NCI-H2196 (cell line): ENCODE results near the gene CUL3.

Source experiments
- DNase-seq: peaks from one replicate; lab custom pipeline; 2025; ENCODE audit not compliant: unreplicated experiment; lab: John Stamatoyannopoulos, UW

CUL3 gene

DNA sequence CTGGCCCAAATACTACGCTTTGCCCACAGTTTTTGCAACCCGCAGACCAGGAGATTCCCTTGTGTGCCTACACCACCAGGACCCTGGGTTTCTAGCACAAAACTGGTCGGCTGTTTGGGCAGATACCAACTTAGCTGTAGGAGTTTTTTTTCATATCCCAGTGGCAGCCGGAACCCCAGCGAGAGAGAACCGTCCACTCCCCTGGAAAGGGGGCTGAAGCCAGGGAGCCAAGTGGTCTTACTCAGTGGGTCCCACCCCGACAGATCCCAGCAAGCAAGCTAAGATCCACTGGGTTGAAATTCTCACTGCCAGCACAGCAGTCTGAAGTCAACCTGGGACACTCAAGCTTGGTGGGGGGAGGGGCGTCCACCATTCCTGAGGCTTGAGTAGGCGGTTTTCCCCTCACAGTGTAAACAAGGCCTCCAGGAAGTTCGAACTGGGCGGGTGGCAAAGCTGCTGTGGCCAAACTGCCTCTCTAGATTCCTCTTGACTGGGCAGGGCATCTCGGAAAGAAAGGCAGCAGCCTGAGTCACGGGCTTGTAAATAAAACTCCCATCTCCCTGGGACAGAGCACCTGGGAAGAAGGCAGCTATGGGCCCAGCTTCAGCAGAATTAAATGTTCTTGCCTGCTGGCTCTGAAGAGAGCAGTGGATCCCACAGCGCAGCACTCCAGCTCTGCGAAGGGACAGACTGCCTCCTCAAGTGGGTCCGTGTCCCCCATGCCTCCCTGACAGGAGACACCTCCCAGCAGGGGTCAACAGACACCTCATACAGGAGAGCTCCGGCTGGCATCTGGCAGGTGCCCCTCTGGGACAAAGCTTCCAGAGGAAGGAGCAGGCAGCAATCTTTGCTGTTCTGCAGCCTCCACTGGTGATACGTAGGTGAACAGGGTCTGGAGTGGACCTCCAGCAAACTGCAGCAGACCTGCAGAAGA is 99.8 kb downstream of the CUL3 start:
- peak; percentile 84 for DNase-seq

DNA sequence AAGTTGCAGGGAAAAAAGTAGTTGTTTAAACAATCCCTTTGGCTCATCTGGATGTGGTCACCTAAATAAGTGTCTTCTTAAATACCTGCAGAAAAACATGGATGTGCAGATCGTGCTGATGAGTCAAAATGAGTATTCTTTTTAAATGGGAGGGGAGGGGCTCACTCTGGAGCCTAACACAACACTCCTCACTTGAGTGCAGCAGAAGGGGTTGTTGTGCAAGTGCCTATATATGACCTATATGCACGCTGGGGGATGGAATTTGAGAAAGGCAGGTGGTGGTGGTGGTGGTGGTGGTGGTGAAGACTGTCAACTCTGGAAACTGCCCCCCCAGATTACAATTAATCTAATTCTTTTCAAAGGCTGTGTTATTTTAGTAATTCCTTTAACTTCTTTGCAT is 105.3 kb downstream of the CUL3 start:
- no peak for DNase-seq

DNA sequence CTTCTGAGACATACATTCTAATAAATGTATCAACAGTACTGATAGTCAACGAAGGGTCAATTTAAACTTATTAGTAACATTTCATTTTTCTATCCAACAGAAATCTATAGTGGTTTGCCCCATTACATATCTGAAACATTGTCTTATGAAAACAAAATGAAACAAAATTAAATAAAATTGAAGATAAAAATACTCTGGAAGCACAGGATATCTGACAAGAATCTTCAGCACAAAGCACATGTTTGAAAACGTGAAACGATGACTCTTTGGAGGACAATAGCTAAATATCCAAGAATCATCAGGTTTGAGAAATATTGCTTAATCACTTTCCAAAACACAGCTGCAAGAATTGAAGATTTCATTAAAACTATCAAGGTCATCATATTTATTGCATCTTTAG is 112.3 kb downstream of the CUL3 start:
- DNase-seq, result no peak

DNA sequence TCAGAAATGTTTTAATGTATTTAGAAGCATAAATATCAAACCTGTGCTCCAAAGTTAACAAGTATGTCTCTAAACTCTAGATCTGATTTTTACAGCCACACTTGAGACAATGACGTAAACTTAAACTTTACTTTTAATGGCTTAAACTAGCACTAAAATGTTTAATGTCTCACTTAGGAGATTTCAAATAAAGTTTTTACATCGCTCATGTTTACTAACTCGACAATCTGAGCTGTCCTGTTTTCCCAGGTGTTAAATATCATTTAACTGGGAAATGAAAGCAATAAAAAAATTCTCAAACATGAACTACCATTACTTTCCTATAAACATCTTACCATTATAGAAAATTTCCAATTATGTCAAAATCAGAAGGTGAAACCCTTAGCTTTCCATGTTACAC is 113.0 kb downstream of the CUL3 start:
- DNase-seq, result no peak

DNA sequence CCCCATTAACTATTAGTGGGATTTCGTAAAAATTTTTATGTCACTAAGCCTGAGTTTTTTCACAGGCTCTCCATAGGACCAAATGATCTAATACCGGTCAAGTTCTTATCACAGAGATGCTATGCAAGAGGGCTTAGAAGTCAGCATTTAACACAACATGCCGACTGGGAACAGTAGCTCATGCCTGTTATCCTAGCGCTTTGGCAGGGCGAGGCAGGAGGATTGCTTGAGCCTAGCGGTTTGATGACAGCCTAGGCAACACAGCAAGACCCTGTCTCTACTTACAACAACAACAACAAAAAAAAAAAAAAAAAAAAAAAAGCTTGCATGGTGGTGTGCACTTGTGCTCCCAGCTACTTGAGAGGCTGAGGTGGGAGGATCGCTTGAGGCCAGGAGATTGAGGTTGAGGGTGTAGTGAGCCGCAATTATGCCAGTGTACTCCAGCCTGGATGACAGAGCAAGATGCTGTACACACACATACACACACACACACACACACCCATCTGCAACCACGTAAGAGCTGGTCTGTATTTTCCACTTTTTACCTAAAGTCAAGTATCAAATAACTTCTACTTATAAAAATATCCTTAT is 115.7 kb downstream of the CUL3 start:
- no peak for DNase-seq

DNA sequence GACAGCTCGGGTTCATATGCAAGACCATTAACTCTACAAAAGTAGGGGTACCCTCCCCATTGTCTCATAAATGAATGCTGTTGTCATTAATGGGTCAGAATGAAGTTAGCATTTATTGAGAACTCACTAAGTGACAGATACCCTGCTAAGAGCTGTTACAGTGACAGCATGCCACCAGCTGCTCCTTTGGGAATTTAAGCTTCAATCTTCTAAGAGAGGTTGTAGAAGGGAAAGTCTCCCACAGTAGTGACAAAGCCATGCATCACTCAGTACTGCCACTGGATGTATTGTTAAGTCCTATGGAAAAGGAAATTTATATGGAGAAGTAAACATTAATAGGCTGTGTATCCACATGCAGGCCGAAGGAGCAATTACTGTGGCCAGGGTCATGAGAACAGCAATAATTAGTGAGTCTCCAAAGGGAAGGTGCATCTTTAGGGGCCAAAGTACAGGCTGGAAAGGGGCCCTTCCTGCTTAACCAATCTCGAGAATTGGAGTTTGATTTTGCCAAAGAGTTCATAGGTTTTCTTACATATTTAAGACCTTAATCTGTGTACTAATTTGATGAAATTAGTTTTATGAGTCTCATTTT is 118.8 kb downstream of the CUL3 start:
- no peak for DNase-seq

DNA sequence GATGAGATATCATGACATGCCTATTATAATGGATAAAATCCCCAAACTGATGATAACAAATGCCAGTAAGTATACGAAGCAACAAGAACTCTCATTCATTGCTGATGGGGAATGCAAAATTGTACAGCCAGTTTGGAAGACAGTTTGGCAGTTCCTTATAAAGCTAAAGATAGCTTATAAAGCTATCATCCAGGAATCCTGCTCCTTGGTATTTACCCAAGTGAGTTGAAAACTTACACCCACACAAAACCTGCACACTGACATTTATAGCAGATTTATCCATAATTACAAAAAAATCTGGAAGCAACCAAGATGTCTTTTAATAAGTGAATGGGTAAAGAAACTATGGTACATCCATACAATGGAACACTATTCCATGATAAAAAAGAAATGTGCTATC is 123.8 kb downstream of the CUL3 start:
- DNase-seq, result no peak

DNA sequence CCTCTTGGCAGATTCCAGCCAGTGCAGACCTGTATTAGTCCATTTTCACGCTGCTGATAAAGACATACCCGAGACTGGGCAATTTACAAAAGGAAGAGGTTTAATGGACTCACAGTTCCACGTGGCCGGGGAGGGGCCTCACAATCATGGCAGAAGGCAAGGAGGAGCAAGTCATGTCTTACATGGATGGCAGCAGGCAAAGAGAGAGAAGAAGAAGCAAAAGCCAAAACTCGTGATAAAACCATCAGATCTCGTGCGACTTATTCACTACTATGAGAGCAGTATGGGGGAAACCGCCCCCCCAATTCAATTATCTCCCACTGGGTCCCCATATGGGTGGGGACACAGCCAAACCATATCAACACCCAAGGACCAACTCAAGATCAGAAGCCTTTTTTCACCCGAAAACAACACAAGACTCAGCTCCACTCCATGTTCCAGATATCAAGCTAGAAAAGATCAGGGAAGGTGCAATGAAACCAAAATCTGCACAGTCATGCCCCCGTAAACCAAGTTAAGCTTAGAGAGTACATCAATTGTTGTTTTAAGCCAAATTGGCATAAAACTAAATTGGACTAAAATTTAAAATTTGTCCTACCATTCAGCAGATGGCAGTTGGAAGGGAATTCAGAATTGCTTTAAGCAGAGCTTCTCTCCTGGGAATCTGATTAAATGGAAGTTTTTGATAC is 127.6 kb downstream of the CUL3 start:
- DNase-seq, result no peak

DNA sequence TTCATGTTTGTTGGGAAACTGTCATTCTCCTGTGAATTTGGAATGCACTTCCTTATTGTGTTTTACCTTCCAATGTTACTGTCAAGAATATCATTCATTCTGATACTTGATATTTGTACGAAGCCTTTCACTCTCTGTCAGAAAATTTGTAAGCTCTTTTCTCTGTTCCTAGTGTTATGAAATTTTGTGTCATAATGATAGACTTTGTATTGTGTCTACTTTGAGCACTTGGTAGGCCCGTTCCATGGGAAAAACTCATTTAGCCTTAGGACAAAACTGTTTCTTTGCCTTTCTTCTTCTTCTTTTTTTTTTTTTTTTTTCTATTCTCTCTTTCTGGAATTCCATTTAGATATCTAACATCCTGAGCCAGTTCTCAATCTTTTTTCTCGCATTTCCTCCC is 131.3 kb downstream of the CUL3 start:
- DNase-seq, result no peak

DNA sequence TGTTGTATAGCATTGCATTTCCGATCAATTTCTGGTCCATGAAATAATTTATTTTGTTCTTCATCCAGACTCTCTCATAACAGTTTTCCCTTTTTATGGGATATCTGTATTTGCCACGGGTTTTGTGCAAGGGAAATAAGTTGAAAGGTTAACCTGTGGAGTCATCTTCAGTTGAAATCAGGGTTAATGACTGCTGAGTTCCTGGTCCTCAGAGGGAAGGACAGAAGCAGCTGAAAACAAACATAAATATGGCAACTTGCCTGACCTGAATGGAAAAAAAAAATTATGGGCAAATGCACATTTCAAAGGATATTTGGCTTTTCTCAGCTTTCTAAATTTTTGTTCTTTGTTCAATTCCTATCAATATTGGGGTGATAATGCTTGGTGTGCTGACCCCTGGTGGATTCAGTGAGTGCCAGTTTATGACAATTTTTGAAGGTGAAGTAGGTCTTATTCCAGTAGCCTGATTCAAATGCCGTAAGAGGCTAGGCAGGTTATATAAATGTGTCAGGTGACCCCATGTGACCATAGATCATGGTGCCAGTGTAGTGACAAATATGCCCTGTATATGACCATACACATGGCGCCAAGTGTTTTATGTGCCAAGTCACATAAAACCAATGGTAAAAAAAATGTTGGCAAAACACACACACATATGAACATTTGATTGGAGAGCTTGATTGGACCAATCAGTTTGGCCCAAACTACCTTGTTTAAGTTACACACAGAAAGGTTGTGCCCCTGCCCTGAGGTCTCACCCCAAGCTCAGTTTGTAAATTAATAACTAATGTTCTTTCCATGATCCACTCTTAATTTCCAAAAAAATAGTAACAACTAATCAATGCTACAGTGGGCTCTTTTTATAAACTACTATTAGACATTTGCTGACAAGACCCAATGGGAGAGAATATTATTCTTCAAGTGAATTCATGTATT is 135.7 kb downstream of the CUL3 start:
- DNase-seq, result no peak

DNA sequence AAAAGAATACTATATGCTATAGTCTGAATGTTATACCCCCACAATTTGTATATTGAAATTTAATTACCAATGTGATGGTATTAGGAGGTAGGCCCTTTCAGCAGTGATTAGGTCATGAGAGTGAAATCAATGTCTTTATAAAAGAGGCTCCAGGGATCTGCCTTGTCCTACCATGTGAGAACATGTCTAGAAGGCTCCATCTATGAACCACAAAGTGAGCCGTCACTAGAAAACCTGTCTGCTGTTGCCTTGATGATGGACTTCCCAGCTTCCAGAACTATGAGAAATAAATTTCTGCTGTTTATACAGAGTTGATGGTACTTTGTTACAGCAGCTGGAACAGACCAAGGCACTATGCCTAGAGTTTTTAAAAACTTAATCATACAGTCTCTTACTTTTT is 136.9 kb downstream of the CUL3 start:
- no peak for DNase-seq

DNA sequence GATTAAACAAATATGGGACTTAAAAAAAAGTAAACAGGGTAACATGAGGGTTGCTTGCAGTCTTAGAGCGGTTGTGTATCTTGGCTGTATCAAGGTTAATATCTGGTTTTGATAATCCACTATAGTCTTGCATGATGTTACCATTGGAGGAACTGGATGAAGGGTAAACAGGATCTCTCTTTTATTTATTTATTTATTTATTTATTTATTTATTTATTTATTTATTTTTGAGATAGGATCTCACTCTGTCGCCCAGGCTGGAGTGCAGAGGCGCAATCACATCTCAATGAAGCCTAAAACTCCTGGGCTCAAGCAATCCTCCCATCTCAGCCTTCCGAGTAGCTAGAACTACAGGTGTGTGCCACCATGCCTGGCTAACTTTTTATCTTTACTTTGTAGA is 140.4 kb downstream of the CUL3 start:
- DNase-seq, result no peak

DNA sequence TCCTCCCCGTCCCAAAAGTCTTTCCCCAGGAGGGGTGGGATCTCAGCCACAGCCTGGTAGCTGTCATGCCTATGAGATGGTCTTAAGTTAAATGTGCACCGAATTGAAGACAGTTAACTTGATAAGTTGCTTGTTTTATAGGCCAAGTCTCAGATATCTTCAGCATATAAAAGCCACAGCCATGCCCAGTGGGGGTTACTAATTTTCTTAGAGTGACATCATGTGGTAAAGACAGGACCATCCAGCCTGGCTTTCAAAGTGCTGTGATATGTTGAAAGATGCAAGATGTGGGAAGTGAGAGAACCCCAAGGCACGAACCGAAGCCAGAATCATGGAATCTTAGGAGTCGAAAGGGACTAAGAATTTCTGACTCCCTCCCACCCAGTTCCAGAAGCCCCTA is 141.1 kb downstream of the CUL3 start:
- DNase-seq, result no peak

DNA sequence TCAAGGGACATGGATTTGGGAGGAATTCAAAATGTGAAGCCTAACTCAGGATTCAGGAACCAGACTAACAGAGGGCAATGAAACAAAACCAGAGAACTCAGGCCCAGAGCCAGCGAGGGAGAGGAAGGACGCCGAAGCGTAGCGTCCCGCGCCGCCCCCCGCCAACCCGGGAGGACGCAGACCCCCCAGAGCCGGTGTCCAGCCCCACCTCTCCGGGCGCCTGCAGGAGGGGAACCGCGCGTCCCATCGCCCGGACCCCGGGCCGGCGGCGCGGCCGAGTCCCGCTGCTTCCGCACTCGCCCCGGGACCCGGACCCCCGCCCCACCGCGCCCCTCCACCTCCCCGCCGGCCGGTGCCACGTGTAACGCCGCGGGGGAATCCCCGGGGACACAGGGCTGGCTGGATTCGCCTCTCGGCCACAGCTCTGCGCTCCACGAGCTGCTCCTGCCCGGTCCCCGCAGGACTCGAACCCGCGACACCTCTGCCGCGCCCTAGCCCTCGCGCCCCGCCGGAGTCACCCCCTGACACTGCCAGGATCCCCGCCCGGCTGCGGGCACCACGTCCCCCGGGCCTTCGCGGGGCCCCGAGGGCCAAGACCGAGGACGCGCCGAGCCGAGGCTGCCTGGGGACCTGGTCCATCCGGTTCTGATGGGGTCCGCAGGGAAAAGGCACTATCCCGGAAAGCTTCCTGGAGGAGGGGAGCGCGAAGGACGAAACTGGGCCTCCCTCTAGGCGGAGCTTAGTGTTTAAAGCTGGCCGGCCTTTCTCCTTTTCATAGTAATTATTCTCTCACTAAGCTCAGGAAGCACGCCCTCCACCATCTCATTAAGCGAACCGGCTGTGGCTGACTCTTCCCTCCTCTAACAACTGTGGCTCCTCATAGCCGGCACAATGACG is 142.8 kb downstream of the CUL3 start:
- no peak for DNase-seq

DNA sequence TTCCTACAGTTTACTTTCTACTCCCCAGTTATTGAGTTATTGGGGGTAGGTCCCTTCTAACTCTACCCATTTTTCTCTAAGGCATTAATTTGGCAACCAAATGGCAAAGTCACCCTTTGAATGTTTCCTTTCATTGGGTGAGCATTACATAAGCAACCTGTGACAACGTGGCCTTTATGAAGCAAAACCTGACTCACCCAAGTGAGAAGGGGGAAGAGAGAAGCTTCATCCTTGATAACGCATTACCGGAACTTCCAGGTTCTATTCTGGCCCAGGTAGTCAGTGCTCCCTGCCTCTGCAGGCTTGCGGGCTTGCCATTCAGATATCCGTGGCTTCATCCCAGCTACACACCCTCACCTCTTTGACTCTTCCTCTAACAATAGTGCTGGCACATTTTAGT is 144.2 kb downstream of the CUL3 start:
- no peak for DNase-seq

DNA sequence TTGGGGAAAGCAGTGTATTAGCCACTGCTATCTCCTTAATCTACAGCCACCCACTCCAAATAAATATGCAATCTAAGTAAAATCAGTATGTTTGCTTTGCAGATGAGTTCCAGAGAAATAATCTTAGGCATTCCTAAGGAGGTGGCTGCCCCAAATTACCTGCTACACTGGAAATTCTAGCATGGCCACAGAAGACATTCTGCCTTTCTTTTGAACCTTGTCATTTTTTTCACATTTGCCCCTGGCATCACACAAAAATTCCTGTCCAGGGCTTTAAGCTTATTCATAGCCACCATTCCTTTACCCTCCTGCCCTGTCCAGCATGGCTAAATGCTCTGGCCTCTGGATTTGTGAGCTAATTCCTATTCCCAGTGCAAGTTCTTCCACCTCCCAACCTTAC is 146.4 kb downstream of the CUL3 start:
- no peak for DNase-seq

DNA sequence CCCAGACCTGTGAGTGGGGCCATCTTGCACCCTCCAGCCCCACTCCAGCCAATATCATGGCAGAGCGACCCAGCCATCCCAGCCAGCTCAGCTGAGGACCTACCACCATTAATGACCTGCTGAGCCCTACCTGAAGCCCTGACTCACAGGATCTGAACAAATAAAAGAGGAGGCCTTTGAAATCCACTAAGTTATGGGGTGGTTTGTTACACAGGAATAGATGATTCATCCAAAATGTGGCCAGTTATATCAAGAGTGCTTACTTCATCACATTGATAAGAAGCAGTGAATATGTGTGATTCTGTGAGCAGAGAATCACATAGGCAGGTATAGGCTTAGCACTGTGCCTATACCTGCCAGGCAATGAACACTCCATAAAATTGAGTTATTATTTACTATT is 148.5 kb downstream of the CUL3 start:
- DNase-seq, result no peak

DNA sequence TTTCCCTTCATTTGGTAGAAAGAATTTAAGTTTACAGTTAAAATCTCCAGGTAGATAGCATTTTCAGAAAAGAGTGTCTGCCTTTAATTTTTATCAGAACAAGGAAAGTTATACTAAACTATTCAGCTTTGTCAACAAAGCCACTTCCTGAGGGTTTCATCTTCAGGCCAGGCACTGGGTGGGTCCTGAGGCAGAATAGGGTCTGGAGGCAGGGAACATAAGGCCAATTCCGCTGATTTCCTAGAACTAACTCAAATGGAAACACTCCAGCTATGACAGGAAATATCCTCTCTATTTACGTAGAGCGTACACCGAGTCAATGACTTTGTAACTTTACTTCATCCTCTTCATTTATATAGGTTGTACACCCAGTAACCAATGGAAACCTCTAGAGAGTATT is 150.5 kb downstream of the CUL3 start:
- no peak for DNase-seq

DNA sequence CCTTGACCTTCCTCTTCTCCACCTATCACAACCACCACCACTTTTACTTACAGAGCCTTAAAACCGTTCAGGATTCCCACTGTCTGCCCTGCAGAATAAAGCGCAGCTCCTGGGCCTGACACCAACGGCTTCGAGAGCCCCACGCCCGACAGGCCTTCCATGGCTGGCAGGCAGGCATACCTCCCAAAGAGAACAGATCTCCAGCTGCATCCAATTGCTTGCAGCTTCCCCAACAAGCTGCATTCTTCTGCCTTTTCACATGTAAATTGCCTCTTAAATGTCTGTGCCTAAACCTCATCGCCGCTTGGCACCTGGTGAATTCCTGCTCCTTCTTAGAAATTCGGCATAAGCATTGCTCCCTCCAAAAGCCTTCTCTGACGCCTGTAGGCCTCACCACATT is 151.7 kb downstream of the CUL3 start:
- no peak for DNase-seq
